K562 (cell line): ENCODE measurements around the gene NPIPB2. TPM values are rescaled to one million over a fixed set of nuclear protein-coding genes. Genes with fewer than 3 reads are reported as not detected.
A peak's percentile ranks its signal among the peaks of the same experiment; 100 is the strongest.

Experiments
- ATAC-seq: fragments of 200-7000 bp; cut with Tn5 transposase; 3 replicates; pipeline ENCODE4 v1.9.1; 2020; ENCODE audit warnings: moderate library complexity
- BruUV-seq: library from RNA; stranded (reverse); fragments of 400-500 nt; replicated peaks from 2 replicates; lab custom pipeline; 2021; lab: Mats Ljungman, UMichigan
- CTCF ChIA-PET: fragments of 300-600 bp; formaldehyde crosslinking; extraction: SDS; loops from one replicate; lab custom pipeline; 2021; ENCODE audit warnings: low intra/inter-chr PET ratio; lab: Yijun Ruan, JAX
- POLR2A ChIA-PET: fragments of 300-600, 350-650 bp; sonication (Branson Sonifier 250); formaldehyde crosslinking; extraction: SDS; loops from one replicate; lab custom pipeline; 2021; ENCODE audit warnings: antibody characterized with exemption, inconsistent platforms; lab: Yijun Ruan, JAX
- DNase-seq, 4 experiments: peaks; one replicate each; pipeline versions ENCODE4 v3.0.0 to v3.0.0-alpha.2; 2011 to 2018; ENCODE audit warnings: low spot score in 3 of 4, mixed read lengths in 3 of 4; ENCODE audit errors: extremely low read depth in 1 of 4
- FAIRE-seq: peaks from 2 replicates; lab custom pipeline; 2011; peaks lifted over from hg19 to GRCh38; lab: Jason Lieb, UNC
- H2AFZ ChIP-seq: 2 replicates; pipeline ENCODE4 v1.6.0; 2011; ENCODE audit warnings: low read depth, low read length, control low read depth, inconsistent platforms
- H3K27ac ChIP-seq: fragments of 200-600 bp; 3 replicates; pipeline ENCODE4 v1.8.0; 2011; ENCODE audit warnings: low read depth, mild to moderate bottlenecking, control low read depth, inconsistent platforms, low read length, moderate library complexity, mixed read lengths; ENCODE audit errors: extremely low read depth
- H3K27me3 ChIP-seq, 2 experiments: fragments of 300-600 bp in 1 of 2; 2 replicates in 1 of 2; 3 replicates in 1 of 2; pipeline versions ENCODE4 v1.6.0 to v1.8.0; 2011; ENCODE audit warnings: inconsistent platforms in 2 of 2, low read length in 2 of 2, mild to moderate bottlenecking in 1 of 2, mixed read lengths in 1 of 2, moderate library complexity in 1 of 2; ENCODE audit not compliant: control insufficient read depth in 2 of 2, insufficient read depth in 2 of 2
- H3K36me3 ChIP-seq: fragments of 300-600 bp; 3 replicates; pipeline ENCODE4 v1.8.0; 2011; ENCODE audit warnings: mild to moderate bottlenecking, low read length, inconsistent platforms; ENCODE audit not compliant: control insufficient read depth, insufficient read depth
- H3K4me1 ChIP-seq, 2 experiments: fragments of 200-600 bp in 1 of 2; replicated peaks in 1 of 2; 2 replicates in 1 of 2; 3 replicates in 1 of 2; pipeline versions ENCODE4 v1.5.1 to v1.8.0; 2011; ENCODE audit warnings: inconsistent platforms in 2 of 2, low read length in 2 of 2, mild to moderate bottlenecking in 1 of 2, mixed read lengths in 1 of 2, moderate library complexity in 1 of 2; ENCODE audit not compliant: control insufficient read depth in 2 of 2, insufficient read depth in 2 of 2
- H3K4me2 ChIP-seq: 2 replicates; pipeline ENCODE4 v1.6.1; 2011; ENCODE audit warnings: low read length, control low read depth, inconsistent platforms, mixed read lengths; ENCODE audit not compliant: insufficient read depth
- H3K4me3 ChIP-seq: fragments of 200-600 bp; sonication (generic), shearing (Covaris generic); 2 replicates; pipeline ENCODE4 v1.5.1; 2016; ENCODE audit warnings: control low read depth, inconsistent platforms
- H3K79me2 ChIP-seq: fragments of 200-600 bp; 3 replicates; pipeline ENCODE4 v1.8.0; 2011; ENCODE audit warnings: low read length, inconsistent platforms; ENCODE audit not compliant: control insufficient read depth, insufficient read depth
- H3K9ac ChIP-seq, 2 experiments: 2 replicates each; pipeline versions ENCODE4 v1.6.0 to v1.6.1; 2011; ENCODE audit warnings: low read depth in 2 of 2, low read length in 2 of 2, control low read depth in 1 of 2, inconsistent platforms in 1 of 2, mild to moderate bottlenecking in 1 of 2, mixed read lengths in 1 of 2; ENCODE audit not compliant: insufficient read depth in 1 of 2
- H3K9me1 ChIP-seq: one replicate; pipeline ENCODE4 v1.6.0; 2011; ENCODE audit warnings: inconsistent platforms, mild to moderate bottlenecking, low read length, moderate library complexity; ENCODE audit not compliant: control insufficient read depth, insufficient read depth
- H3K9me3 ChIP-seq: replicated peaks from 2 replicates; pipeline ENCODE4 v1.5.1; 2011; ENCODE audit warnings: low read depth, low read length, inconsistent platforms; ENCODE audit not compliant: control insufficient read depth, insufficient read depth
- H4K20me1 ChIP-seq: replicated peaks from 2 replicates; pipeline ENCODE4 v1.6.1; 2011; ENCODE audit warnings: low read length, inconsistent platforms, mixed read lengths; ENCODE audit not compliant: control insufficient read depth, insufficient read depth
- EP400 ChIP-seq: fragments of 450-650 bp; IDR thresholded peaks from 2 replicates; pipeline ENCODE4 v1.6.1; 2017; ENCODE audit warnings: antibody characterized with exemption, mild to moderate bottlenecking, moderate library complexity
- FOXK2 ChIP-seq, 2 experiments: fragments of 450-650 bp; IDR thresholded peaks in 1 of 2; conservative IDR thresholded peaks in 1 of 2; 2 replicates each; pipeline ENCODE4 v1.6.1; 2016; ENCODE audit warnings: low read depth in 2 of 2, mild to moderate bottlenecking in 1 of 2
- NR4A1 ChIP-seq, 2 experiments: fragments of 250-450 bp in 1 of 2; fragments of 450-650 bp in 1 of 2; sonication (Bioruptor Pico) in 1 of 2; IDR thresholded peaks; 2 replicates each; pipeline versions ENCODE4 v1.4.0 to v1.6.1; 2016 to 2020; ENCODE audit warnings: mild to moderate bottlenecking in 2 of 2, missing compliant biosample characterization in 1 of 2, missing genetic modification characterization in 1 of 2, moderate library complexity in 1 of 2
- U2AF2 ChIP-seq: fragments of 200-400 bp; formaldehyde crosslinking; optimal IDR thresholded peaks from 2 replicates; pipeline ENCODE3; 2017; ENCODE audit warnings: low read depth, mild to moderate bottlenecking, low read length
- WGBS: fragments of 100-300 bp; shearing (Covaris generic); methylation state at CpG from one replicate; pipeline ENCODE4 v1.1.6; 2016; ENCODE audit warnings: low coverage, mixed read lengths; ENCODE audit not compliant: insufficient coverage; ENCODE audit errors: missing lambda C conversion rate; 5-methylcytosine and 5-hydroxymethylcytosine counted together
- in situ Hi-C: fragments of 300-500 bp; cut with MboI; formaldehyde crosslinking; loops from 4 replicates; pipeline ENCODE4 v1.15.0; 2018; ENCODE audit warnings: inconsistent platforms, mixed read lengths
- intact Hi-C: fragments of 100-400 bp; cut with micrococcal nuclease; formaldehyde crosslinking; loops from 2 replicates; pipeline ENCODE4 v1.14.2; 2022
- polyA plus RNA-seq, 8 experiments: library from polyadenylated mRNA; depleted of rRNA in 4 of 8; stranded (reverse) in 5 of 8; unstranded in 3 of 8; fragments of >200 nt; fragmentation: Nextera tagmentation in 2 of 8; fragmentation: Illumina TruSeq in 1 of 8; extraction: Ambion mirVana in 2 of 8; extraction: Trizol in 1 of 8; gene quantifications; 2 replicates each; pipeline versions ENCODE4 v1.2.1 to v1.2.3, GENCODE V29; 2011 to 2014; ENCODE audit warnings: inconsistent platforms in 1 of 8, missing spikeins in 1 of 8
- total RNA-seq, 7 experiments: library from RNA; depleted of rRNA in 6 of 7; stranded (reverse); fragments of >200 nt in 6 of 7; fragmentation: Illumina TruSeq in 2 of 7; extraction: Trizol in 2 of 7; gene quantifications; 2 replicates each; pipeline versions ENCODE4 v1.2.1 to v1.2.3, GENCODE V29; 2011 to 2021; ENCODE audit warnings: low replicate concordance in 1 of 7
- TF ChIP-seq, protein P1 (sequence below): fragments of 450-650 bp; conservative IDR thresholded peaks from 2 replicates; pipeline ENCODE4 v1.6.1; 2016; ENCODE audit warnings: missing genetic modification characterization, low read depth, mild to moderate bottlenecking, missing compliant biosample characterization, moderate library complexity

Gene NPIPB2
- total and polyA plus RNA-seq, 9 of the 15 experiments (the other 6 are each of a cell fraction or from before 2014, with no cell fraction given), result 0.21 to 2.9 (median 1.6) TPM; not detected in 1

DNA sequence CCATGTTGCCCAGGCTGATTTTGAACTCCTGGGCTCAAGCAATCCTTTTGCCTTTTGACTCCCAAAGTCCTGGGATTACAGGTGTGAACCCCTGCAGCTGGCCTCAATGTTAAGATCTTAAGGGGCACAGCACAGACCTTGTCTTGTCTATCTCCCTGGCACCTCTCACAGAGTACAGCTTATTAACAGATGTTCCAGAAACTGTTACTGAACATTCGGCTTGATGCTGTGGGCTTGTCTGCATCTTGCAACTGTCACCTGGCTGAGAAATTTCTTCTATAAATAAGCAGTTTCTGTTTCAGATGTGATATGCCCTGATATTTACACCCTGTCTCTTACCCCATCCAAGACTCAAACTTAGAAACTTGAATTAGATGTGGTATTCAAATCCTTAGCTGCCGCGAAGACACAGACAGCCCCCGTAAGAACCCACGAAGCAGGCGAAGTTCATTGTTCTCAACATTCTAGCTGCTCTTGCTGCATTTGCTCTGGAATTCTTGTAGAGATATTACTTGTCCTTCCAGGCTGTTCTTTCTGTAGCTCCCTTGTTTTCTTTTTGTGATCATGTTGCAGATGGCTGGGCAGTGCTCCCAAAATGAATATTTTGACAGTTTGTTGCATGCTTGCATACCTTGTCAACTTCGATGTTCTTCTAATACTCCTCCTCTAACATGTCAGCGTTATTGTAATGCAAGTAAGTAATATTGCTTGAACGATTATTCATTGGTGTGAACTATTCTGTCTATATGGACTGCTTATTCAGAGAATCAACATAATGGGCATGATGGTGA is 23.1 kb upstream of the NPIPB2 start, which contains the start of gene TNFRSF17:
Gene TNFRSF17, plus strand, starts transcription at position 450 of the 791 bp plus-strand sequence. Its CDS starts 115 bp downstream, at position 565.
- in situ Hi-C loops (no loop called here), intact Hi-C loops (no loop called here)
- Histone ChIP-seq H3K27ac (peak within 1 kb of the TSS; percentile 23; the same call in 1 of the 3 replicates), H3K27me3 (no peaks in the 10 kb centered on the region), H3K36me3 (no peaks in the 10 kb centered on the region), H3K9ac (peak within 1 kb of the TSS; percentile 39 to 43; a peak in 1 of 4 replicates), H3K9me1 (no peaks in the 10 kb centered on the region), H3K4me1 (peaks cover 0 to 12% of the 10 kb centered on the region in 2 experiments; a peak in 2 of 5 replicates), H3K9me3 (no peaks in the 10 kb centered on the region), H3K4me2 (peak within 1 kb of the TSS; percentile 35), H2AFZ (peak within 1 kb of the TSS; percentile 79), H3K79me2 (no peaks in the 10 kb centered on the region), H3K4me3 (no peak within 1 kb of the TSS), H4K20me1 (no peaks in the 10 kb centered on the region)
- no TSS peak for BruUV-seq
- peak; percentile 33 for ATAC-seq
- 30% methylated on average over 9 of the region's 9 CpGs for WGBS
- TF ChIP-seq FOXK2 (conservative IDR thresholded peaks at IDR 0.05 in 1 of 2, IDR thresholded peaks at IDR 0.05 in 1 of 2; ENCODE audit: low read depth in 2 of 2) (peak in 1 of 2 experiments; percentile 31; a peak in 1 of 4 replicates), EP400 (0 out of 2 replicates have a peak, but pooled peaks have one; percentile 2), NR4A1 (CRISPR knock-in tag; IDR thresholded peaks at IDR 0.05) (no peak), NR4A1 (tag; IDR thresholded peaks at IDR 0.05) (peak; percentile 52; the same call in 1 of the 2 replicates), U2AF2 (no peak)
- TF ChIP-seq, protein P1, sequence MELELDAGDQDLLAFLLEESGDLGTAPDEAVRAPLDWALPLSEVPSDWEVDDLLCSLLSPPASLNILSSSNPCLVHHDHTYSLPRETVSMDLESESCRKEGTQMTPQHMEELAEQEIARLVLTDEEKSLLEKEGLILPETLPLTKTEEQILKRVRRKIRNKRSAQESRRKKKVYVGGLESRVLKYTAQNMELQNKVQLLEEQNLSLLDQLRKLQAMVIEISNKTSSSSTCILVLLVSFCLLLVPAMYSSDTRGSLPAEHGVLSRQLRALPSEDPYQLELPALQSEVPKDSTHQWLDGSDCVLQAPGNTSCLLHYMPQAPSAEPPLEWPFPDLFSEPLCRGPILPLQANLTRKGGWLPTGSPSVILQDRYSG (tag), result 0 out of 2 replicates have a peak, but pooled peaks have one; percentile 25
- DNase-seq, result no peak
- ChIA-PET CTCF (no interaction called here), POLR2A (interaction anchor here (0.7 to 1.5 kb wide), 7 partner anchors 8 to 296 kb away, joined by 3 to 4 read pairs (median 4); partner anchors contain the start of gene SNX29)
- FAIRE-seq, result peak; percentile 46
